ENCODE measurements around the gene CALB2.

CALB2 gene

DNA sequence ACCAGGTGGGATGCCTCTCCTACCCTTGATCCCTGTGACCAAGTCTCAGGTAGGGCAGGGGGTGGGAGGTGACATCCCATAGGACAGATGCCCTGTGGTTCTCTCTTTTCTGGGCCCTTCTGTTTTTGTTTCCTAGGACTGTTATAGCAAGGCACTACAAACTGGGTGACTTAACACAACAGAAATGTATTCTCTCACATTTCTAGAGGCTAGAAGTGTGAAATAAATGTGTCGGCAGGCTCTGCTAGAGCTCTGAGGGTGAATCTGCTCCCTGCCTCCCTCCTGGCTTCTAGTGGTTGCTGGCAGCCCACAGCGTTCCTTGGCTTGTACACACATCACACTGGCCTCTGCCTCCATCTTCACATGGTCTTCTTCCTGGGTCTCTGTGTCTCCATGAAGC is 12.7 kb downstream of the CALB2 start:
- H3K4me3 ChIP-seq (ENCODE audit: low read depth, low read length), result no peak overlapping the region
- no peak for DNase-seq (ENCODE audit: low read depth)
- TF ChIP-seq, protein P1, sequence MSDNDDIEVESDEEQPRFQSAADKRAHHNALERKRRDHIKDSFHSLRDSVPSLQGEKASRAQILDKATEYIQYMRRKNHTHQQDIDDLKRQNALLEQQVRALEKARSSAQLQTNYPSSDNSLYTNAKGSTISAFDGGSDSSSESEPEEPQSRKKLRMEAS (IDR thresholded peaks at IDR 0.05; ENCODE audit: low read depth, low read length), result no peak
- TF ChIP-seq MYC (IDR thresholded peaks at IDR 0.05; ENCODE audit: low read depth, low read length), result no peak
- TF ChIP-seq, protein P2, sequence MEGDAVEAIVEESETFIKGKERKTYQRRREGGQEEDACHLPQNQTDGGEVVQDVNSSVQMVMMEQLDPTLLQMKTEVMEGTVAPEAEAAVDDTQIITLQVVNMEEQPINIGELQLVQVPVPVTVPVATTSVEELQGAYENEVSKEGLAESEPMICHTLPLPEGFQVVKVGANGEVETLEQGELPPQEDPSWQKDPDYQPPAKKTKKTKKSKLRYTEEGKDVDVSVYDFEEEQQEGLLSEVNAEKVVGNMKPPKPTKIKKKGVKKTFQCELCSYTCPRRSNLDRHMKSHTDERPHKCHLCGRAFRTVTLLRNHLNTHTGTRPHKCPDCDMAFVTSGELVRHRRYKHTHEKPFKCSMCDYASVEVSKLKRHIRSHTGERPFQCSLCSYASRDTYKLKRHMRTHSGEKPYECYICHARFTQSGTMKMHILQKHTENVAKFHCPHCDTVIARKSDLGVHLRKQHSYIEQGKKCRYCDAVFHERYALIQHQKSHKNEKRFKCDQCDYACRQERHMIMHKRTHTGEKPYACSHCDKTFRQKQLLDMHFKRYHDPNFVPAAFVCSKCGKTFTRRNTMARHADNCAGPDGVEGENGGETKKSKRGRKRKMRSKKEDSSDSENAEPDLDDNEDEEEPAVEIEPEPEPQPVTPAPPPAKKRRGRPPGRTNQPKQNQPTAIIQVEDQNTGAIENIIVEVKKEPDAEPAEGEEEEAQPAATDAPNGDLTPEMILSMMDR (IDR thresholded peaks at IDR 0.05; ENCODE audit: low read depth, low read length), result no peak
- TF ChIP-seq POLR2A (IDR thresholded peaks at IDR 0.05; ENCODE audit: extremely low read depth, insufficient read length), result no peak

DNA sequence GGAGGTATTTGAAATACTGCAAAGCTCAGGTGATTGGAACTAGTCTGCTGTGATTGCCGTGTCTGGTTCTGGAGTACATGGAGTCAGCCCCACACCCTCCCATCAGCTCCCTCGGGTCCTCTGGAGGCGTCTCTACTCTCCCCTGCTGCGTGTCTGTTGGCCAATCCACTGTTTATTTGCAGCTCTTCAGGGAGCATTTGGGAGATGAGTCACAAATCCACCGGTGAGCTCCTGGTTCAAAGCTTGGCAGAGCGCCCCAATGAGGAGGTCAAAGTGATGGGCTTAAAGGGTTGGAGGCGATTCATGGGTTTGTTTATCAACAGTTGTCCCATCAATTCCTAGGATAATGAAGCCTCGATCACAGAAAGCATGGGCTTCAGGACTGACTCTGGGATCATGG is 14.6 kb downstream of the CALB2 start:
- DNase-seq (ENCODE audit: low read depth), result no peak
- TF ChIP-seq, protein P2 (IDR thresholded peaks at IDR 0.05; ENCODE audit: low read depth, low read length), result no peak
- no peak for TF ChIP-seq MYC (IDR thresholded peaks at IDR 0.05; ENCODE audit: low read depth, low read length)
- no peak for TF ChIP-seq POLR2A (IDR thresholded peaks at IDR 0.05; ENCODE audit: extremely low read depth, insufficient read length)
- TF ChIP-seq, protein P1 (IDR thresholded peaks at IDR 0.05; ENCODE audit: low read depth, low read length), result no peak
- H3K4me3 ChIP-seq (ENCODE audit: low read depth, low read length), result no peak overlapping the region

DNA sequence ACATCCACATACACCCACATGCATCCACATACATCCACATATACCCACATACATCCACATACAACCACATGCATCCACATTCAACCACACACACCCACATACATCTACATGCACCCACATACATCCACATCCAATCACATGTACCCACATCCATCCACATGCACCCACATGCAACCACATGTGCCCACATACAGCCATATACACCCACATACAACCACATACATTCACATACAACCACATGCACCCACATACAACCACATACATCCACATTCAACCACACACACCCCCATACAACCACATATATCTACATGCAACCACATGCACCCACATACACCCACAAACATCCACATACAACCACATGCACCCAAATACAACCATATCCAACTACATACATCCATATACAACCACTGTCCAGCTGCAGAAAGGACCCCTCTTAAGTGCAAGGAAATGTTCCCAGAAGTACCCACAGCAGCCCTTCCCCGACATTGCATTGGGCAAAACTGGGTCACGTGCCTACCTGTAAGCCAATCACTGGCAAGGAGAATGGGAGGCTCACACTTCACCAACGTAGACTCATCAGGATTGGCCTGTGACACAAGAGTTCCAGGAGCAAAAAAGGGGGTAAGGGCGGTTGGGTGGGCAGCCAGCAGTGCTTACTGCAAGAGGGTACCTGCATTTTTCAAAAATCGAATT is 18.1 kb downstream of the CALB2 start:
- no peak for DNase-seq (ENCODE audit: low read depth)
- H3K4me3 ChIP-seq (ENCODE audit: low read depth, low read length), result no peak overlapping the region
- TF ChIP-seq, protein P2 (IDR thresholded peaks at IDR 0.05; ENCODE audit: low read depth, low read length), result no peak
- TF ChIP-seq POLR2A (IDR thresholded peaks at IDR 0.05; ENCODE audit: extremely low read depth, insufficient read length) (no peak), MYC (IDR thresholded peaks at IDR 0.05; ENCODE audit: low read depth, low read length) (no peak)
- TF ChIP-seq, protein P1 (IDR thresholded peaks at IDR 0.05; ENCODE audit: low read depth, low read length), result no peak

DNA sequence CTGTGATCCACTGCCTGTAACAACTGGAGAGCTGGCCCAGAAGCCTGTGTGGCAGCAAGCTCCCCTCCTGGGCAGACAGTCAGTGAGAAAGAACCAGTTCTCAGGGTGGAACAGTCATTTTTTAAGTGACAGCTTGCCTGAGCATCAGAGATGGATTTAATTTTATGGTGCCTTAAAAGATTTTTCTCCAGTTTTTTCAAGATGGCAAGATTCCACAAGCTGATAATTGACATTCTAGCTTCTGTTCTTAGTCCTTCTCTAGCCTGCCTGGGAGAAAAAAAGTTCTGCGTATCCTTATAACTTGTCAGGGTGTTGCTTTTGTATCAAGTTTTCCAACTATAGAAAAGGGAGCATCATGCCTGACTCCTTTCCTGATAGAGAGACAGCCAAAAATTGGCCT is 21.2 kb downstream of the CALB2 start:
- no peak overlapping the region for H3K4me3 ChIP-seq (ENCODE audit: low read depth, low read length)
- TF ChIP-seq, protein P1 (IDR thresholded peaks at IDR 0.05; ENCODE audit: low read depth, low read length), result no peak
- TF ChIP-seq POLR2A (IDR thresholded peaks at IDR 0.05; ENCODE audit: extremely low read depth, insufficient read length) (no peak), MYC (IDR thresholded peaks at IDR 0.05; ENCODE audit: low read depth, low read length) (no peak)
- TF ChIP-seq, protein P2 (IDR thresholded peaks at IDR 0.05; ENCODE audit: low read depth, low read length), result no peak
- DNase-seq (ENCODE audit: low read depth), result no peak

DNA sequence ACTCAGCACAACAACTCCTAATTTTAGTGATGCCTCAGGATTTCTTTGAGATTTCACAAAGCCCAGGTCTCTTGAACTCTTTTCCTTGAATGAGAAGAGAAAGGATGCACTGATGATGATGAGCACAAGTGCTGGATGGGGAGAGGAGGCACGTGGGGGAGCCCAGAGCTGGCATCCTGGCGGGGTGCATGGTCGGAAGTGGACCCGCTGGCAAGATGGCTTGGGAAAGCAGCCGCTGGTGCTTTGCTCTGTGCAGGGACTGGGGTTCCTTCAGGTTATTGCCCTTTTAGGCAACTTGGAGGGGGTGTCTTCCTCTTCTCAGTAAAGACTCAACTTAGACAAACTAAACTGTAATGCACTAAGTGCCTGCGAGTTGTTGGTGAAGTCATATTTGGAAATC is 22.3 kb downstream of the CALB2 start:
- TF ChIP-seq, protein P1 (IDR thresholded peaks at IDR 0.05; ENCODE audit: low read depth, low read length), result no peak
- TF ChIP-seq POLR2A (IDR thresholded peaks at IDR 0.05; ENCODE audit: extremely low read depth, insufficient read length), result no peak
- TF ChIP-seq MYC (IDR thresholded peaks at IDR 0.05; ENCODE audit: low read depth, low read length), result no peak
- TF ChIP-seq, protein P2 (IDR thresholded peaks at IDR 0.05; ENCODE audit: low read depth, low read length), result no peak
- no peak overlapping the region for H3K4me3 ChIP-seq (ENCODE audit: low read depth, low read length)
- DNase-seq (ENCODE audit: low read depth), result no peak
